Activated naive CD8-positive, alpha-beta T cell treated with anti-CD3 and anti-CD28 coated beads, Interleukin-2, amount 10 ng/mL, durations not matched to agents 7 days and 5 days (primary cell): Measurements from ENCODE around the gene OASL. TPM values are rescaled to one million over a fixed set of nuclear protein-coding genes. Genes with fewer than 3 reads are reported as not detected.

Experiments
- ATAC-seq: fragments of 150-1000 bp; cut with Tn5 transposase; one replicate; pipeline ENCODE4 v1.10.0; 2021; ENCODE audit warnings: low read depth, moderate library complexity
- POLR2A ChIA-PET: fragments of 350-600 bp; sonication (Branson Sonifier 250); formaldehyde crosslinking; loops from one replicate; lab custom pipeline; 2021; ENCODE audit warnings: antibody characterized with exemption; lab: Charles Lee
- DNase-seq: peaks from one replicate; pipeline ENCODE4 v3.0.0; 2021
- H3K27ac Mint-ChIP-seq: one replicate; pipeline ENCODE4 v1.8.0; 2022; ENCODE audit warnings: mild to moderate bottlenecking, mixed read lengths
- H3K27me3 Mint-ChIP-seq: one replicate; pipeline ENCODE4 v1.8.0; 2022; ENCODE audit warnings: mild to moderate bottlenecking, moderate library complexity, mixed read lengths
- H3K36me3 Mint-ChIP-seq: one replicate; pipeline ENCODE4 v1.8.0; 2021; ENCODE audit warnings: mild to moderate bottlenecking, mixed read lengths
- H3K4me1 Mint-ChIP-seq: one replicate; pipeline ENCODE4 v1.8.0; 2021; ENCODE audit warnings: mixed read lengths
- H3K4me3 Mint-ChIP-seq: one replicate; pipeline ENCODE4 v1.8.0; 2022; ENCODE audit warnings: mild to moderate bottlenecking, moderate library complexity, mixed read lengths
- H3K9me3 Mint-ChIP-seq: one replicate; pipeline ENCODE4 v1.8.0; 2021; ENCODE audit warnings: mixed read lengths
- total RNA-seq, 2 experiments: library from RNA; stranded (reverse); gene quantifications; one replicate each; pipeline ENCODE4 v1.2.3, GENCODE V29; 2021

Gene OASL
- total RNA-seq, 2 experiments from 2014 or later = 43.7 to 48.6 TPM

DNA sequence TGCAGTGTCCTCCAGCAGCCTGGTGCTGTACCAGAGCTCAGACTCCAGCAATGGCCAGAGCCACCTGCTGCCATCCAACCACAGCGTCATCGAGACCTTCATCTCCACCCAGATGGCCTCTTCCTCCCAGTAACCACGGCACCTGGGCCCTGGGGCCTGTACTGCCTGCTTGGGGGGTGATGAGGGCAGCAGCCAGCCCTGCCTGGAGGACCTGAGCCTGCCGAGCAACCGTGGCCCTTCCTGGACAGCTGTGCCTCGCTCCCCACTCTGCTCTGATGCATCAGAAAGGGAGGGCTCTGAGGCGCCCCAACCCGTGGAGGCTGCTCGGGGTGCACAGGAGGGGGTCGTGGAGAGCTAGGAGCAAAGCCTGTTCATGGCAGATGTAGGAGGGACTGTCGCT, 38.0 kb downstream of the OASL start:
- POLR2A ChIA-PET = interaction anchor here (1.1 kb wide), 1 partner anchor 49 kb away, joined by 3 read pairs; no protein-coding TSS in a partner anchor
- H3K27me3 Mint-ChIP-seq = no peaks in the 10 kb centered on the region
- H3K4me3 Mint-ChIP-seq = no peak overlapping the region
- DNase-seq (no peak), ATAC-seq (no peak)
- H3K36me3 Mint-ChIP-seq = peaks cover 13% of the 10 kb centered on the region
- no peaks in the 10 kb centered on the region for H3K9me3 Mint-ChIP-seq
- no peak overlapping the region for H3K27ac Mint-ChIP-seq
- H3K4me1 Mint-ChIP-seq = peaks cover 11% of the 10 kb centered on the region

DNA sequence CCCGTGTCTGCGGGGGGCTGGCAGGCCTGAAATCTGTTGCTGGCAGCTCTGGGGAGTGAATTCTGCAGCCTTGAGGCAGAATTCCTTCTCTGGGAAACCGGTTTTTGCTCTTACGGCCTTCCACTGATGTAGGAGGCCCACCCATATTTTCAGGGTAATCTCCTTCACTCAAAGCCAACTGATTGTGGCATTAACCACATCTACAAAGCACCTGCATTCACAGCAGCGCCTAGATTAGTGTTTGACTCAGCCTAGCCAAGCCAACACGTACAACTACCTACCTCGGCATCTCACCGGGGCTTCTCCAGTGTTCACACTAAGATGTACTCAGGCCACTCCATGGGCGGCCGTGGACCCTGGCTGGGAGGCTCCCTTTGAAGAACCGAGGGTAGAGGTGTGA, 38.5 kb downstream of the OASL start:
- H3K4me3 Mint-ChIP-seq = no peak overlapping the region
- H3K36me3 Mint-ChIP-seq = peaks cover 12% of the 10 kb centered on the region
- ATAC-seq (no peak), DNase-seq (no peak)
- H3K9me3 Mint-ChIP-seq = peaks cover 1% of the 10 kb centered on the region
- H3K4me1 Mint-ChIP-seq = peaks cover 10% of the 10 kb centered on the region
- H3K27me3 Mint-ChIP-seq = peaks cover 3% of the 10 kb centered on the region
- POLR2A ChIA-PET = no interaction called here
- no peak overlapping the region for H3K27ac Mint-ChIP-seq

DNA sequence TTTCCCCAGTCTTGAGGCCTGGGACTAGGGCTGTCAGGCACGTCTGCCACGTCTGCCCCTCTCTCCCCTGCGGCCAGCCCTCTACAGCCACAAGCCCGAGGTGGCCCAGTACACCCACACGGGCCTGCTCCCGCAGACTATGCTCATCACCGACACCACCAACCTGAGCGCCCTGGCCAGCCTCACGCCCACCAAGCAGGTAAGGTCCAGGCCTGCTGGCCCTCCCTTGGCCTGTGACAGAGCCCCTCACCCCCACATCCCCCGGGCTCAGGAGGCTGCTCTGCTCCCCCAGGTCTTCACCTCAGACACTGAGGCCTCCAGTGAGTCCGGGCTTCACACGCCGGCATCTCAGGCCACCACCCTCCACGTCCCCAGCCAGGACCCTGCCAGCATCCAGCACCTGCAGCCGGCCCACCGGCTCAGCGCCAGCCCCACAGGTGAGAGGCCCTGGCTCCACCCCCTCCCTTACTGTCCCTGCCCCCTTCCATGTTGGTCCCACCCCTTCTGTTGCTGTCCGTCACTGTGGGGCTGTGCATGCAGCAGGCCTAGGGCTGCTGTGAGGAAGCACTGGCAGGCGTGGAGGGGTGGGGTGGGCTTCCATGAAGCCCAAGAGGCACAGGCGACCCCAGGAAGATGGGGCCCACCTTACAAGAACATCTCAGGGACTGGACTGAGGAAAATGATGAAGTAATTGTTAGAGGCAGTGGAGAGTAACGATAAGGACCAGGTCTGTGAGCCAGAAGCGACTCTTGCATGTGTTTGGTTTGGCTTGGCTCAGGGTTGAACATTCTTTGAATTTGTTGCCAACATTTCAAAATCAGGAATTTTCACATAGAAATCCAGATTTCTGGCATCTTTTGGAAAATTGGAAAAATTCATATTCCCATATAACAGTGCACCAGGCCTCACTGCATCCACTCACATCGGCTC, 39.6 kb downstream of the OASL start:
- Mint-ChIP-seq H3K36me3 (peaks cover 8% of the 10 kb centered on the region), H3K4me1 (peaks cover 3% of the 10 kb centered on the region), H3K9me3 (peaks cover 1% of the 10 kb centered on the region), H3K27ac (no peak overlapping the region), H3K27me3 (peaks cover 8% of the 10 kb centered on the region), H3K4me3 (no peak overlapping the region)
- DNase-seq (no peak), ATAC-seq (no peak)
- POLR2A ChIA-PET = no interaction called here

DNA sequence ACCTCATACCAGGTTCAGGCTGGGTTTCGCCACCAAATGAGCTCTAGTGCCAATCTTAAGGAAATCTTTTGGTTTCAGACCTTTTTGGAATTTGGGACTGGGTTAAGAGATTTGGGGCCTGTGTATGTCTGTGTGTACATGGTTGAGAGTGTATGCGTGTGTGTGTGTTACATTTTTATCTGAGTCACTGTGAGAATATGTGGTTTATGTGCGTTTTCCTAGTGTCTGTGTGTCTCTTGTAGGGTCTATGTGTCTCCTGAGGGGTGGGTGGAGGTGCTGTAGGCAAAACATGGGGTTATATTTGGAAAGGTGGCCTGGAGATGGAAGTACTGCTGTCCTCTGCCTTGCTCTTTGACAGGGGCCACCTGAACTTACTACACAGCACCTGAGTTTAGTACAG, 40.6 kb downstream of the OASL start:
- ATAC-seq = no peak
- Mint-ChIP-seq H3K4me1 (peaks cover 3% of the 10 kb centered on the region), H3K27ac (no peak overlapping the region), H3K4me3 (no peak overlapping the region), H3K27me3 (peaks cover 8% of the 10 kb centered on the region), H3K36me3 (peaks cover 4% of the 10 kb centered on the region), H3K9me3 (peaks cover 1% of the 10 kb centered on the region)
- no peak for DNase-seq
- POLR2A ChIA-PET = no interaction called here

DNA sequence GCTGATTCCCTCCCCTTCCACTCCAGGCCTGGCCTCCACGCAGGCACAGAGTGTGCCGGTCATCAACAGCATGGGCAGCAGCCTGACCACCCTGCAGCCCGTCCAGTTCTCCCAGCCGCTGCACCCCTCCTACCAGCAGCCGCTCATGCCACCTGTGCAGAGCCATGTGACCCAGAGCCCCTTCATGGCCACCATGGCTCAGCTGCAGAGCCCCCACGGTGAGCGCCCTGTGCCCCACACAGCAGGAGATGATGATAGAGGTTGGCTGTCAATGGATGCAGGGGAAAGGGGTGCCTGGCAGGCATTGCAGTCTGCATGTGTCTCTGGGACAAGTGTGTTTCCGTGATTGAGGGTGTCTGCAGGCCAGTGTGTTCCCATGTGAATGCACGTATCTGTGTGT, 41.6 kb downstream of the OASL start:
- H3K36me3 Mint-ChIP-seq = peaks cover 1% of the 10 kb centered on the region
- peaks cover 13% of the 10 kb centered on the region for H3K27me3 Mint-ChIP-seq
- H3K4me3 Mint-ChIP-seq = no peak overlapping the region
- POLR2A ChIA-PET = no interaction called here
- no peak for DNase-seq
- peaks cover 3% of the 10 kb centered on the region for H3K4me1 Mint-ChIP-seq
- H3K9me3 Mint-ChIP-seq = peaks cover 1% of the 10 kb centered on the region
- no peak for ATAC-seq
- no peak overlapping the region for H3K27ac Mint-ChIP-seq

DNA sequence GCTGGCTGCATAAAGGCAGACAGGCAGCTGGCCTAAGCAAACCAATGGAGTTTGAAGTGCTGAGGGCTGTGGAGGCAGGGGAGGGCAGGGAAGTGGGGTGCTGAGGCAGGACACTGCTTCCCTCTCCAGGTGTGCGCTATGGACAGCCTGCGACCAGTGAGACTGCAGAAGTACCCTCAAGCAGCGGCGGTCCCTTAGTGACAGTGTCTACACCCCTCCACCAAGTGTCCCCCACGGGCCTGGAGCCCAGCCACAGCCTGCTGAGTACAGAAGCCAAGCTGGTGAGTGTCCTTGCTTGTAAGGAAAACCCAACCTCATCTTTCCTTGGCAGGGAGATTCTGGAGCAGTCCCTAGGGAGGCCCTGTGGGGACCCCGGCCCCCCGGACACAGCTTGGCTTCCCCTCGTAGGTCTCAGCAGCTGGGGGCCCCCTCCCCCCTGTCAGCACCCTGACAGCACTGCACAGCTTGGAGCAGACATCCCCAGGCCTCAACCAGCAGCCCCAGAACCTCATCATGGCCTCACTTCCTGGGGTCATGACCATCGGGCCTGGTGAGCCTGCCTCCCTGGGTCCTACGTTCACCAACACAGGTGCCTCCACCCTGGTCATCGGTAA, 42.8 kb downstream of the OASL start:
- H3K4me3 Mint-ChIP-seq = no peak overlapping the region
- H3K4me1 Mint-ChIP-seq = peaks cover 3% of the 10 kb centered on the region
- POLR2A ChIA-PET = no interaction called here
- H3K27me3 Mint-ChIP-seq = peaks cover 18% of the 10 kb centered on the region
- peaks cover 1% of the 10 kb centered on the region for H3K36me3 Mint-ChIP-seq
- peaks cover 1% of the 10 kb centered on the region for H3K9me3 Mint-ChIP-seq
- H3K27ac Mint-ChIP-seq = no peak overlapping the region
- DNase-seq (no peak), ATAC-seq (no peak)

DNA sequence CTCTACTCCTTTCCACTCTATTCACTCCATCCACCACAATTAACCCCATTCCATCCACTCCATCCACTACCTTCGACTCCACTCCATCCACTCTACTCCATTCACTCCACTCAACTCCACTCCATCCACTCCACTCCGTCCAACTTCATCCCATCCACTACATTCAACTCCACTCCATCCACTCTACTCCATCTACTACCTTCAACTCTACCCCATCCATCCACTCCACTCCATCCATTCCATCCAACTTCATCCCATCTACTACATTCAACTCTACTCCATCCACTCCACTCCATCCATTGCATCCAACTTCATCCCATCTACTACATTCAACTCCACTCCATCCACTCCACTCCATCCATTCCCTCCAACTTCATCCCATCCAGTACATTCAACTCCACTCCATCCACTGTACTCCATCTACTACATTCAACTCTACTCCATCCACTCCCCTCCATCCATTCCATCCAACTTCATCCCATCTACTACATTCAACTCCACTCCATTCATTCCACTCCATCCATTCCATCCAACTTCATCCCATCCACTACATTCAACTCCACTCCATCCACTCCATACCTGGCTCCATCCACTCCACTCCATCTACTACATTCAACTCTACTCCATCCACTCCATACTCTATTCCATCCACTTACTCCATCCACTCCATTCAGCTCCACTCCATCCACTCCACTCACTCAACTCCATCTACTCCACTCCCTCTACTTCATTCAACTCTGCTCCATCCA, 44.3 kb downstream of the OASL start:
- ATAC-seq (no peak), DNase-seq (no peak)
- H3K4me1 Mint-ChIP-seq = peaks cover 3% of the 10 kb centered on the region
- no peak overlapping the region for H3K4me3 Mint-ChIP-seq
- H3K36me3 Mint-ChIP-seq = peaks cover 1% of the 10 kb centered on the region
- no peak overlapping the region for H3K27ac Mint-ChIP-seq
- H3K27me3 Mint-ChIP-seq = peaks cover 22% of the 10 kb centered on the region
- peaks cover 1% of the 10 kb centered on the region for H3K9me3 Mint-ChIP-seq
- POLR2A ChIA-PET = no interaction called here

DNA sequence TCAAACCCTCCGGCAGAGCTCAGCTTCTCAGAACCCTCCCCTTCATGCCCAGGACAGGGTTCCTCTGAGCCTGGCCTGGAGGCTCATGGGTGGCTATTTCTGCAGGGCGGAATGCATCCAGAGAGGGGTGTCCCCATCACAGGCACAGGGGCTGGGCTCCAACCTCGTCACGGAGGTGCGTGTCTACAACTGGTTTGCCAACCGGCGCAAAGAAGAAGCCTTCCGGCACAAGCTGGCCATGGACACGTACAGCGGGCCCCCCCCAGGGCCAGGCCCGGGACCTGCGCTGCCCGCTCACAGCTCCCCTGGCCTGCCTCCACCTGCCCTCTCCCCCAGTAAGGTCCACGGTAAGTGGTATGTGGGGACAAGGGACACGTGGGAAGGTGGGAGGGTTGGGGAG, 45.0 kb downstream of the OASL start:
- DNase-seq = no peak
- Mint-ChIP-seq H3K9me3 (peaks cover 1% of the 10 kb centered on the region), H3K27ac (no peak overlapping the region), H3K36me3 (no peaks in the 10 kb centered on the region), H3K27me3 (peaks cover 24% of the 10 kb centered on the region), H3K4me1 (peaks cover 2% of the 10 kb centered on the region), H3K4me3 (no peak overlapping the region)
- POLR2A ChIA-PET = no interaction called here
- ATAC-seq = no peak

DNA sequence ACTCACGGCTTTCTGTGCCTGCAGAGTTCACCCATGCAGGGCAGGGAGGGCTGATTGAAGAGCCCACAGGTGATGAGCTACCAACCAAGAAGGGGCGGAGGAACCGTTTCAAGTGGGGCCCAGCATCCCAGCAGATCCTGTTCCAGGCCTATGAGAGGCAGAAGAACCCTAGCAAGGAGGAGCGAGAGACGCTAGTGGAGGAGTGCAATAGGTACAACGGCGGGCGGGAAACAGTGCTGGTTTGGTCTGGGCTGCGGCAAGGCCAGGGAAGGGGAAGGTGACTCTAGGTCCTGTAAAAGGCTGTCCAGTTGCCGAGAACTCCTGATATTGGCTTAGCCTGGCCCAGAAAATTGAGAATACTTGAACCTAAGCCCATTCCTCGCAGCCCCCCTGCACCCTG, 45.5 kb downstream of the OASL start:
- Mint-ChIP-seq H3K9me3 (peaks cover 1% of the 10 kb centered on the region), H3K27me3 (peaks cover 24% of the 10 kb centered on the region), H3K36me3 (no peaks in the 10 kb centered on the region), H3K4me3 (no peak overlapping the region), H3K27ac (no peak overlapping the region), H3K4me1 (peaks cover under 1% of the 10 kb centered on the region)
- DNase-seq (no peak), ATAC-seq (no peak)
- POLR2A ChIA-PET = no interaction called here

DNA sequence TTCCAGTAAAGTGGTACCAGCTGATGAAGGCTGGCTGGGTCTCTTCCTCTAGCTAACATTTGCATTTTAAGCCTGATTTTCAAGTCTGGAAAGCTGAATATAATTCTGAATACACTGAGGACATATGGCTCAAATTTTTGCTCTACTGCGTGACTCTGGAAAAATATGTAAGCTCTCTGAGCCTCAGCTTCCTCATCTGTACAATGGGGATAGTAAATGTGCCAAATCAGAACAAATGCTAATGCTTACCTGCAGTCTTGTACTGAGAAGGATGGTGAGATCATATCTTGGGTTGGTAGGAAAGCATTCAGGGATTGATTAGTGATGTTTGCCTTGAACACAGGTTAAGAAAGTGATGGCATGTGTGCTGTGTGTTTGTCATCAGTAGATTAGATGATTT, 46.1 kb downstream of the OASL start:
- Mint-ChIP-seq H3K36me3 (no peaks in the 10 kb centered on the region), H3K4me3 (no peak overlapping the region), H3K9me3 (peaks cover 5% of the 10 kb centered on the region), H3K27ac (no peak overlapping the region), H3K27me3 (peaks cover 24% of the 10 kb centered on the region), H3K4me1 (no peaks in the 10 kb centered on the region)
- ATAC-seq (no peak), DNase-seq (no peak)
- POLR2A ChIA-PET = interaction anchor here (0.6 kb wide), 1 partner anchor 244 kb away, joined by 3 read pairs; no protein-coding TSS in a partner anchor

DNA sequence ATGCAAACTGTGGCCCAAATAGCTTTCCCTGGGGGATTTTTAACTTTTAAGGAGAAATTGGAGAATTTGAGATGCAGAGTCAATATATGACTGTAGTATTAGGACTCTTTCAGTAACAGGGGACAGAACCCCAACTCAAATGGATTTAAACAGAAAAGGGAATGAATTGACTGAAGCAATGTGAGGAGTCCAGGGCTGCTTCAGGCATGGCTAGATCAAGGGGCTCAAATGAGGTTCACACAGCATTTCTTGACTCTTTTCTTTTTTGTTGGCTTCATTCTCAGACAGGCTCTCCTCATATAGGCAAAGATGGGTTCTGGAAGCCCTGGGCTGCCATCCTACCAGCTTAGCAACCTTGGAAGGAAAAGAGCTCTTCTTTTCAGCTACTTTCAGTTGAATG, 47.1 kb downstream of the OASL start:
- DNase-seq = no peak
- peaks cover 5% of the 10 kb centered on the region for H3K9me3 Mint-ChIP-seq
- H3K4me3 Mint-ChIP-seq = no peak overlapping the region
- ATAC-seq = no peak
- peaks cover 24% of the 10 kb centered on the region for H3K27me3 Mint-ChIP-seq
- no peaks in the 10 kb centered on the region for H3K4me1 Mint-ChIP-seq
- no peak overlapping the region for H3K27ac Mint-ChIP-seq
- POLR2A ChIA-PET = no interaction called here
- H3K36me3 Mint-ChIP-seq = no peaks in the 10 kb centered on the region

DNA sequence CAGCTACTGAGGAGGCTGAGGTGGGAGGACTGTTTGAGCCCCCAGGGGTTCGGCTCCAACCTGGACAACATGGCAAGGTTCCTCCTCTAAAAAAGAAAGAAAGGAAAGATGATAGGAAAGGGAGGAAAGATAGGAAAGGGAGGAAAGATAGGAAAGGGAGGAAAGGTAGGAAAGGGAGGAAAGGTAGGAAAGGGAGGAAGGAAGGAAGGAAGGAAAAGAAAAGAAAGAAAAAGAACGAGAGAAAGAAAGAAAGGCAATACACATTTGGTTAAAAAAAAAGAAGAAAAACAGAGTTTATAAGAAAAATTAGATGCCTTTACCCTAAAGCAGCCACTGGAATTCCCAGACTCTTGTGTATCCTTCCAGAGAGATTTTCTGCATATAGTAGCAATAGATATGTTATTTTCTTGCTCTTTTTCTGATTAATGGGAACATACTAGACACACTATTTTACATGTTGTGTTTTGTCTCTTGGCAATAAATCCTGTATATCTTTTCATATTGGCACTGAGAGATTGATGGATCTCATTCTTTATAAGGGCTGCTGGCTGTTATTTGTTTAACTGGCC, 48.5 kb downstream of the OASL start:
- DNase-seq (no peak), ATAC-seq (no peak)
- Mint-ChIP-seq H3K4me3 (no peak overlapping the region), H3K36me3 (no peaks in the 10 kb centered on the region), H3K27ac (no peak overlapping the region), H3K27me3 (peaks cover 21% of the 10 kb centered on the region), H3K9me3 (peaks cover 3% of the 10 kb centered on the region), H3K4me1 (no peaks in the 10 kb centered on the region)
- POLR2A ChIA-PET = no interaction called here

DNA sequence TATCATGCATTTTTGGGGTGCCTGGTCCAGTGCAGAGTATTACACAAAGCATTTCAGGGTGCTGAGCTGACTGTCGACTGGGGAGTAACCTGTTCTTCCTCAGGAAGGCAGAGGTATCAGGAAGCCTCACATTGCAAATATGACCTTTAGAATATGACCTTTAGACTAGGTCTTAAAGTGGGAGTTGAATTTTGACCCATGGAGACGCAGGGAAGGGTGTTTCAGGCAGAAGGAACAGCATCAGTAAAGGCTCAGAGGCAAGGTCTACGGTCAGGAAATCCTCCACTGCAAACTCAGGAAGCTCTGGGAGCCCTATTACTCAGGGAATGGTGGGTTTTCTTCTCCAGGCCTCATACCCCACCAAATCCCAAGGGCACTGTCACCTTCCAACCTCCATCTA, 49.4 kb downstream of the OASL start:
- no peaks in the 10 kb centered on the region for H3K4me1 Mint-ChIP-seq
- no peak for ATAC-seq
- no peaks in the 10 kb centered on the region for H3K36me3 Mint-ChIP-seq
- POLR2A ChIA-PET = no interaction called here
- H3K4me3 Mint-ChIP-seq = no peak overlapping the region
- H3K27me3 Mint-ChIP-seq = peaks cover 16% of the 10 kb centered on the region
- H3K27ac Mint-ChIP-seq = no peak overlapping the region
- H3K9me3 Mint-ChIP-seq = peaks cover 3% of the 10 kb centered on the region
- no peak for DNase-seq
